ENCODE results near the gene C1QTNF12. TPM values are rescaled to one million over a fixed set of nuclear protein-coding genes. Genes with fewer than 3 reads are reported as not detected.

Gene C1QTNF12
- total RNA-seq, 4 donors from 2014 or later: 1.1 to 2.3 (median 1.4) TPM; not detected in 1

- no peak for TF ChIP-seq CTCF (IDR thresholded peaks at IDR 0.05; ENCODE audit: low read depth)
Observed at GRCh38 chr1:1255078-1255477, 8.6 kb upstream of the C1QTNF12 start.

GRCh38 chr1:1254667-1254998 lies 8.1 kb upstream of the C1QTNF12 start:
- TF ChIP-seq CTCF (IDR thresholded peaks at IDR 0.05; ENCODE audit: low read depth): no peak

GRCh38 chr1:1253972-1254666 lies 7.6 kb upstream of the C1QTNF12 start:
- TF ChIP-seq CTCF (IDR thresholded peaks at IDR 0.05; ENCODE audit: low read depth): no peak

- TF ChIP-seq CTCF (IDR thresholded peaks at IDR 0.05; ENCODE audit: low read depth): no peak
Observed at GRCh38 chr1:1253314-1253713, 6.8 kb upstream of the C1QTNF12 start.

GRCh38 chr1:1250786-1251284 lies 4.3 kb upstream of the C1QTNF12 start:
- TF ChIP-seq CTCF (IDR thresholded peaks at IDR 0.05; ENCODE audit: low read depth): no peak

- TF ChIP-seq CTCF (IDR thresholded peaks at IDR 0.05; ENCODE audit: low read depth): no peak
Observed at GRCh38 chr1:1247341-1247913, 905 bp upstream of the C1QTNF12 start.

GRCh38 chr1:1245817-1246576 lies 525 bp downstream of the C1QTNF12 start:
- TF ChIP-seq CTCF (IDR thresholded peaks at IDR 0.05; ENCODE audit: low read depth): no peak

Data from subcutaneous adipose tissue (tissue), 4 donors.